Stimulated activated effector memory CD8-positive, alpha-beta T cell treated with anti-CD3 and anti-CD28 coated beads, Interleukin-12 subunit alpha, Interleukin-12 subunit beta, amount 100 ng/mL, for 72 hours (primary cell): Measurements from ENCODE around the gene USP37.

ENCODE experiments used
- ATAC-seq: fragments of 150-1000 bp; cut with Tn5 transposase; 2 replicates; pipeline ENCODE4 v1.10.0; 2021
- DNase-seq, 2 donors: peaks; one replicate each; pipeline ENCODE4 v3.0.0; 2021 to 2022; ENCODE audit warnings: low spot score in 2 of 2
- H3K27ac Mint-ChIP-seq: one replicate; pipeline ENCODE4 v1.8.0; 2022; ENCODE audit warnings: mild to moderate bottlenecking, mixed read lengths
- H3K36me3 Mint-ChIP-seq: one replicate; pipeline ENCODE4 v1.8.0; 2022; ENCODE audit warnings: mild to moderate bottlenecking, mixed read lengths
- H3K4me1 Mint-ChIP-seq: one replicate; pipeline ENCODE4 v1.8.0; 2022; ENCODE audit warnings: mixed read lengths
- H3K4me3 Mint-ChIP-seq: one replicate; pipeline ENCODE4 v1.8.0; 2022; ENCODE audit warnings: mild to moderate bottlenecking, mixed read lengths
- H3K9me3 Mint-ChIP-seq: one replicate; pipeline ENCODE4 v1.8.0; 2022; ENCODE audit warnings: mixed read lengths

USP37 gene

GRCh38 chr2:218418717-218419458 lies 149.3 kb downstream of the USP37 start, which contains the start of gene VIL1:
Gene VIL1, plus strand, starts transcription at chr2:218419123. Its CDS starts 4,656 bp downstream, at chr2:218423779.
- Mint-ChIP-seq H3K4me1 (peaks cover 8% of the 10 kb centered on the region), H3K9me3 (no peaks in the 10 kb centered on the region), H3K36me3 (no peaks in the 10 kb centered on the region), H3K4me3 (no peak within 1 kb of the TSS), H3K27ac (no peak within 1 kb of the TSS)
- no peak for DNase-seq
- ATAC-seq: no peak

DNA sequence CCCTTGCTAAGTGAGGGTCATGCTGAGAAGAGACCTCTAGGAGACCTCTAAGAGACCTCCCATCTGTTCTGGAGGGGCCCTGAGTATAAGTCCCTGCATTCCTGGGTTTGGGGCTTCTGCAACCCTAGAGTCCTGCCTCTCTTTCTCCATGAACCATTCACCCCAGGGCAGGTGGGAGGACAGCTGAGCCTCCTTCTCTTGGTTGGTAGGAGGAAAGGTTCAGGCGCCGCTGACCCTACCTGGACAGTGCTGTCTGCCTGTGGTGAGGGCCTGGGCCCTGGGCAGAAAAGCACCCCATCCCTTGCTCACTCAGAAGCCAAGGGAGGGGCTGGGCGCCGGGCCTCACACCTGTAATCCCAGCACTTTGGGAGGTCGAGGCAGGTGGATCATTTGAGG lies 149.8 kb downstream of the USP37 start:
- peak; percentile 20 for ATAC-seq
- DNase-seq: no peak
- Mint-ChIP-seq H3K4me1 (peaks cover 8% of the 10 kb centered on the region), H3K4me3 (no peak overlapping the region), H3K9me3 (no peaks in the 10 kb centered on the region), H3K36me3 (no peaks in the 10 kb centered on the region), H3K27ac (no peak overlapping the region)

DNA sequence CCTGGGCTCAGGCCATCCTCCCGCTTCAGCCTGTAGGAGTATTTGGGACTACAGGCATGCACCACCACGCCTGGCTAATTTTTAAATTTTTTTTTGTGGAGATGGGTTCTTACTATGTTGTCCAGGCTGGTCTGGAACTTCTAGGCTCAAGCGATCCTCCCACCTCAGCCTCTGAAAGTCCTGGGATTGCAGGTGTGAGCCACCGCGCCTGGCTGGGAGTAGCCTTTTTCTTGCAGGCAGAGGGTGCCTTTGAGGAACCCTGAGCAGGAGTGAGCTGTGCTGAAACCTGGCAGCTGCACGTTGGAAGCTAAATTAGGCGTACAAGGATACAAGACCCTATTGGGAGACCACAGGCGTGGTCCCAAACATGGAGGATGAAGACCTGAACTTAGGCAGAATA lies 160.4 kb downstream of the USP37 start:
- Mint-ChIP-seq H3K4me1 (peaks cover 58% of the 10 kb centered on the region), H3K27ac (peak overlapping the region; percentile 89)
- no peak for ATAC-seq

DNA sequence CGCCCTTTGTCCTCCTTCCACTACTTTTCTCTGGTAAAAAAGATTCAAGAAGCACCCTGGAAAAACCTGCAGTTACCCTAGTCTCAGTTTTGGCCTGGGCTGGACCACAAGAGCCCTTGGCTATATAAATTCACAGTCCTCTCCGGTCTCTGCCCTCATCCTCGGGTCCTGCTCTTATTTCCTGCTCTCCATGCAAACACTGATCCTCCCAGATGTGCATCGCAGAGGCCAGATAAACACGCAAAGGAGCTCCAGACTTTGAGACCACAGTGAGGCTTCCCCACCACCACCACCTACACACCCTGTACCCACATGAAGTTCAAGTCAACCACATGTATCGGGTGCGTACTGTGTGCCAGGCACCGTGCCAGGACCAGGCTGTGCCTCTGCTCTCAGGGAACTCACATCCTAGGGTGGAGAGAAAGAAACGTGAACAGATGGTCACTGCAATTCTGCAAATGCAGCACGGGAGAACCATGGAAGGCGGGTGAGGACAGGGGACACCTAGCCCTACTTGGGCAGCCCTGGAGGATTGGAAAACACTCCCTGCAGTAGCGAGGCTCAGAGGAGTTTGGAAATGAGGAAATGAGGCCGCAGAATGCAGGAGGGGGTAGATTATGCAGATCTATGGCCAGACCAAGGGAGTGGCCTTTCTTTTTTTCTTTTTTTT lies 161.1 kb downstream of the USP37 start:
- Mint-ChIP-seq H3K27ac (peak overlapping the region; percentile 89), H3K36me3 (peaks cover 70% of the 10 kb centered on the region), H3K4me3 (peak overlapping the region; percentile 77), H3K4me1 (peaks cover 61% of the 10 kb centered on the region), H3K9me3 (no peaks in the 10 kb centered on the region)
- ATAC-seq: peak; percentile 42
- DNase-seq: peak in 1 of 2 donors; percentile 78

More for the DNA sequence above, 160.4 kb downstream of the USP37 start:
- DNase-seq: peak in 1 of 2 donors; percentile 52
- Mint-ChIP-seq H3K4me3 (peak overlapping the region; percentile 77), H3K9me3 (no peaks in the 10 kb centered on the region), H3K36me3 (peaks cover 64% of the 10 kb centered on the region)

GRCh38 chr2:218406209-218406948 lies 161.8 kb downstream of the USP37 start:
- peak; percentile 80 to 94 for DNase-seq
- Mint-ChIP-seq H3K4me3 (peak overlapping the region; percentile 77), H3K4me1 (peaks cover 68% of the 10 kb centered on the region), H3K36me3 (peaks cover 78% of the 10 kb centered on the region), H3K27ac (peak overlapping the region; percentile 89), H3K9me3 (no peaks in the 10 kb centered on the region)
- ATAC-seq: peak; percentile 90

DNA sequence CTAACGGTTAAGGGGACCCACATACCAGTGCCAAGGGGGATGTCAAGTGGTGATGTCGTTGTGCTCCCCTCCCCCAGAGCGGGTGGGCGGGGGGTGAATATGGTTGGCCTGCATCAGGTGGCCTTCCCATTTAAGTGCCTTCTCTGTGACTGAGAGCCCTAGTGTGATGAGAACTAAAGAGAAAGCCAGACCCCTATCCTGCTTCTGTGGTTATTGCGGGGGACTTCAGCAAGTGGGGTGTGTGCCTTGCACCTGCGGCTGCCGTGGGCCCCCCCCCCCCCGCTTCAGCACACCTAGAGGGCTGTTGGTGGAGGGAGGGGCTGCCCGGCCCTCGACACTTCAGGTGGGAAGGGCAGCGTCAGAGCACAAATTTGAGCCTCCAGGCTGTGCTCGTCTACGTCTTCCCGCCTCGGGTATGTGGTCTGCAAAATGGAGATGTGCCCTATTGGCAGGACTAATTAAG lies 162.4 kb downstream of the USP37 start:
- Mint-ChIP-seq H3K4me1 (peaks cover 71% of the 10 kb centered on the region), H3K36me3 (peaks cover 79% of the 10 kb centered on the region), H3K9me3 (no peaks in the 10 kb centered on the region), H3K27ac (peak overlapping the region; percentile 89), H3K4me3 (peak overlapping the region; percentile 77)
- ATAC-seq (peak; percentile 48), DNase-seq (no peak)

DNA sequence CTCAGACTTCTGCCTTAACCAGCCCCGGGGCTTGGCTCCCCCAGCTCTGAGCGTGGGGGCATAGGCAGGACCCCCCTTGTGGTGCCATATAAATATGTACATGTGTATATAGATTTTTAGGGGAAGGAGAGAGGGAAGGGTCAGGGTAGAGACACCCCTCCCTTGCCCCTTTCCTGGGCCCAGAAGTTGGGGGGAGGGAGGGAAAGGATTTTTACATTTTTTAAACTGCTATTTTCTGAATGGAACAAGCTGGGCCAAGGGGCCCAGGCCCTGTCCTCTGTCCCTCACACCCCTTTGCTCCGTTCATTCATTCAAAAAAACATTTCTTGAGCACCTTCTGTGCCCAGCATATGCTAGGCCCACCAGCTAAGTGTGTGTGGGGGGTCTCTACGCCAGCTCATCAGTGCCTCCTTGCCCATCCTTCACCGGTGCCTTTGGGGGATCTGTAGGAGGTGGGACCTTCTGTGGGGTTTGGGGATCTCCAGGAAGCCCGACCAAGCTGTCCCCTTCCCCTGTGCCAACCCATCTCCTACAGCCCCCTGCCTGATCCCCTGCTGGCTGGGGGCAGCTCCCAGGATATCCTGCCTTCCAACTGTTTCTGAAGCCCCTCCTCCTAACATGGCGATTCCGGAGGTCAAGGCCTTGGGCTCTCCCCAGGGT lies 162.9 kb downstream of the USP37 start:
- H3K9me3 Mint-ChIP-seq: no peaks in the 10 kb centered on the region
- peak overlapping the region; percentile 89 for H3K27ac Mint-ChIP-seq
- H3K36me3 Mint-ChIP-seq: peaks cover 82% of the 10 kb centered on the region
- ATAC-seq (no peak), DNase-seq (peak in 1 of 2 donors; percentile 67)
- H3K4me3 Mint-ChIP-seq: peak overlapping the region; percentile 77
- peaks cover 71% of the 10 kb centered on the region for H3K4me1 Mint-ChIP-seq

DNA sequence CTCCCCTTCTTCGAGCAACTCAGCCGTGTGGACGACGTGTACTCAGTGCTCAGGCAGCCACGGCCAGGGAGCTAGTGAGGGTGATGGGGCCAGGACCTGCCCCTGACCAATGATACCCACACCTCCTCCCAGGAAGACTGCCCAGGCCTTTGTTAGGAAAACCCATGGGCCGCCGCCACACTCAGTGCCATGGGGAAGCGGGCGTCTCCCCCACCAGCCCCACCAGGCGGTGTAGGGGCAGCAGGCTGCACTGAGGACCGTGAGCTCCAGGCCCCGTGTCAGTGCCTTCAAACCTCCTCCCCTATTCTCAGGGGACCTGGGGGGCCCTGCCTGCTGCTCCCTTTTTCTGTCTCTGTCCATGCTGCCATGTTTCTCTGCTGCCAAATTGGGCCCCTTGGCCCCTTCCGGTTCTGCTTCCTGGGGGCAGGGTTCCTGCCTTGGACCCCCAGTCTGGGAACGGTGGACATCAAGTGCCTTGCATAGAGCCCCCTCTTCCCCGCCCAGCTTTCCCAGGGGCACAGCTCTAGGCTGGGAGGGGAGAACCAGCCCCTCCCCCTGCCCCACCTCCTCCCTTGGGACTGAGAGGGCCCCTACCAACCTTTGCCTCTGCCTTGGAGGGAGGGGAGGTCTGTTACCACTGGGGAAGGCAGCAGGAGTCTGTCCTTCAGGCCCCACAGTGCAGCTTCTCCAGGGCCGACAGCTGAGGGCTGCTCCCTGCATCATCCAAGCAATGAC lies 163.6 kb downstream of the USP37 start:
- H3K27ac Mint-ChIP-seq: peak overlapping the region; percentile 89
- no peaks in the 10 kb centered on the region for H3K9me3 Mint-ChIP-seq
- H3K4me3 Mint-ChIP-seq: peak overlapping the region; percentile 77
- DNase-seq (peak in 1 of 2 donors; percentile 51), ATAC-seq (no peak)
- peaks cover 89% of the 10 kb centered on the region for H3K36me3 Mint-ChIP-seq
- peaks cover 71% of the 10 kb centered on the region for H3K4me1 Mint-ChIP-seq

GRCh38 chr2:218403810-218404209 lies 164.3 kb downstream of the USP37 start:
- Mint-ChIP-seq H3K4me1 (peaks cover 71% of the 10 kb centered on the region), H3K36me3 (peaks cover 91% of the 10 kb centered on the region), H3K27ac (peak overlapping the region; percentile 89), H3K4me3 (no peak overlapping the region), H3K9me3 (no peaks in the 10 kb centered on the region)
- DNase-seq: no peak
- no peak for ATAC-seq

- Mint-ChIP-seq H3K4me3 (peak overlapping the region; percentile 32), H3K4me1 (peaks cover 67% of the 10 kb centered on the region), H3K9me3 (no peaks in the 10 kb centered on the region), H3K36me3 (peaks cover 87% of the 10 kb centered on the region), H3K27ac (peak overlapping the region; percentile 89)
- ATAC-seq (no peak), DNase-seq (peak in 1 of 2 donors; percentile 51)
Observed at GRCh38 chr2:218402911-218403411, 165.2 kb downstream of the USP37 start.

GRCh38 chr2:218402491-218402901 lies 165.7 kb downstream of the USP37 start:
- no peak for ATAC-seq
- DNase-seq: no peak
- Mint-ChIP-seq H3K36me3 (peaks cover 87% of the 10 kb centered on the region), H3K9me3 (no peaks in the 10 kb centered on the region), H3K4me1 (peaks cover 67% of the 10 kb centered on the region), H3K4me3 (peak overlapping the region; percentile 95), H3K27ac (peak overlapping the region; percentile 89)

DNA sequence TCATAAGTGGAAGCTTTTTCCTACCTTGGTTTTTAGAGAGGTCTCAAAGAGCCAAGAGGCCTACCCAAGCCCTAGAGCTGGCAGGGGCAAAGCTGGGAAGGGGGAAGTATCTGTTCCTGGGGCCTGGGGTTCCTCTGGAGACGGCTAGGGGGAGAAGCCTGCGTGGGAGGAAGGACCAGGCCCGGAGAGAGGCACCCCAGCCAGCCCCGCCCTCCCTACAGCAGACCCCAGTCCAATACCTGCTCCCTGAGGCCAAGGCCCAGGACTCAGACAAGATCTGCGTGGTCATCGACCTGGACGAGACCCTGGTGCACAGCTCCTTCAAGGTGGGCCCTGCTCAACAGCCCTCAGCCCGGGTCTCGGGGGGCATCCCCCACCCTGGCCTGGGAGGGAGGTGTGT lies 166.3 kb downstream of the USP37 start:
- H3K27ac Mint-ChIP-seq: peak overlapping the region; percentile 89
- peaks cover 87% of the 10 kb centered on the region for H3K36me3 Mint-ChIP-seq
- ATAC-seq (no peak), DNase-seq (no peak)
- H3K4me3 Mint-ChIP-seq: peak overlapping the region; percentile 95
- no peaks in the 10 kb centered on the region for H3K9me3 Mint-ChIP-seq
- peaks cover 67% of the 10 kb centered on the region for H3K4me1 Mint-ChIP-seq

GRCh38 chr2:218400930-218401881 lies 166.9 kb downstream of the USP37 start:
- H3K36me3 Mint-ChIP-seq: peaks cover 87% of the 10 kb centered on the region
- peak overlapping the region; percentile 89 for H3K27ac Mint-ChIP-seq

More at GRCh38 chr2:218400930-218401881, 166.9 kb downstream of the USP37 start:
- ATAC-seq: no peak
- H3K9me3 Mint-ChIP-seq: no peaks in the 10 kb centered on the region
- H3K4me3 Mint-ChIP-seq: peak overlapping the region; percentile 95
- H3K4me1 Mint-ChIP-seq: peaks cover 69% of the 10 kb centered on the region
- peak in 1 of 2 donors; percentile 69 for DNase-seq
